GM21619 (cell line): ENCODE data around the gene TMSB4X.
A peak's percentile ranks its signal among the peaks of the same experiment; 100 is the strongest.
"Not testable (repeated sequence)": the region's sequence is repeated elsewhere in the genome, so short reads cannot be mapped to it uniquely, and the experiment has no call there.

Experiments
- ATAC-seq: cut with Tn5 transposase; IDR thresholded peaks from one replicate; pipeline ENCODE4 v1.9.1; 2021; ENCODE audit not compliant: unreplicated experiment

Gene TMSB4X

DNA sequence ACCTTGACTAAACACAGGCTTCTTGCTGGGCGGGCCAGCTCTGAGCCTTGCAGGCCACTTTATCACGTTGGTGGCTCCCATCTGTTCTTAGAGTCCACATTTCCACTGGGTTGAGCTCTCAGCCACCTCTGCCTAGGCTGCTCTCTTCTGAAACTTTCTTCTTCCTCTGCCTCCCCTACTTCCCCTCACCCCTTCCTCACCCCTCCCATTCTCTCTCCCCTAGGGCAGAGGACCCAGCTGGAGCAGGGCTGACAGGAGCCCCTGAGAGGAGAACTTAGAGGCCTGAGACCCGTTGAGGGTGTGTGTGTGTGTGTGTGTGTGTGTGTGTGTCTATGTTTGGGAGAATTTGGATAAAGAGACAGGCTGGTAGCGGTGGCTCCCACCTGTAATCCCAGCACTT lies 19.9 kb upstream of the TMSB4X start:
- no peak for ATAC-seq

DNA sequence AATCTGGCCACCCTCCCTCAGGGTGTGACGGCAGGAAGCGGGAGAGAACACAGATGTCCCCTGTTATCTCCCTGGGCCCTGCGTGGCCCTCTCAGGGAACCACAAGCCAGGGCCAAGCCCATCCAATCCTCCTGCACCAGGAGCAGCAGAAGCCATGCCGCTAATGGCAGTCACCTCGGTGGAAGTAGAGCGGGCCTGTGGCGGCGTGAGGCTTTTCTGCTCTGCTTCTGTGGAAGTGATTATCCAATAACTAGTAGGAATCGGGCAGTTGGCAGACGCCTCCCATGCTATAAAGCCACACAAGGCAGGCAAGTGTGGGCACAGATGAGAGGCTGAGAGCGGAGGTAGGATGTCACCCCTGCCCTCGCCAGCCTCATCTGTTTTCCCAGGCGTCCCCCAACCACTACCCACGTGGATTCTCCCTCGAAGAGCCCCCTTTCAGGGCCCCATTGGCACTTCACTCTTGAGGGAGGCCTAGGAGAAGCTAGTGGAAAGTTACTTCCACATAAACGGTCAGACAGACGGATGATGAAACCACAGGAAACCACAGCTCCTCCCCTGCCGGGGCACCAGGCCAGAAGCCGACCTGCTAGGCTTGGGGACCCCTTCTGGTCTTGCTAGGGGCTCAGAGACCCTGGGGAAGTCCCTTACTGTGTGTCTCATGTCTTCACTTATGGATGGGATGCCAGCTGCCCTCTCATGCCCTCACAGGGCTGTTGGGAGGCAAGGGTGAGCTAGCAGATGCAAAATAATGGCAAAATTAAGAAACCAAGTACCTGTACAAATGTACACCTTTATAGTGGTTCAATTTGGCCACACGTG lies 18.8 kb upstream of the TMSB4X start:
- ATAC-seq = peak; percentile 42

GRCh38 chrX:12956704-12957534 lies 18.0 kb upstream of the TMSB4X start:
- peak; percentile 54 for ATAC-seq

GRCh38 chrX:12958059-12958458 lies 16.9 kb upstream of the TMSB4X start:
- ATAC-seq = no peak

GRCh38 chrX:12958461-12958860 lies 16.4 kb upstream of the TMSB4X start:
- ATAC-seq = no peak

DNA sequence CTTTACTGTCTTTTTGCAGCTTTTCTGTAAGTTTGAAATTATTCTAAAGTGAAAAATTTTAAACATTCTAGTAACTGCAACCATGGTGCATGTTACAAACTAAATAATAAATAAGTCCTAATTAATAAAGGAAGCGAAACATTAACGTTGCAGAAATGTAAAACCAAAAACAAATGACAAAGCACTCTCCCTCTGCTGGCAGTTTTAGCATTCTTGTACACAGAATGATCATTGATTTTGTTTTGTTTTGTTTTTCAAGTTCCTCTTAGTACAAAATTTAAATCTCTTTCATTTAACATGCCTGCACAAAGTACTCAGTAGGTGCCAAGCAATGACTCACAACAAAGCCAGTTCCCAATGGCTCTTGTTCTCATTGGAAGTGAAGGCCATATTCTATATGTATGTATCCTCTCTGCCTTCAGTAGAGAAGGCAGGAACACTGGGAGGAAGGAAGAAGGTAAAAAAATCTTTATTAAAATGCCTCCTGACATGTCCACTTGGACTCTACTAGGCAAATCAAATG lies 13.7 kb upstream of the TMSB4X start:
- ATAC-seq = no peak

- ATAC-seq = no peak
Measured at GRCh38 chrX:12962041-12962504, 12.8 kb upstream of the TMSB4X start.

GRCh38 chrX:12963210-12963850 lies 11.6 kb upstream of the TMSB4X start:
- ATAC-seq = not testable (repeated sequence)

GRCh38 chrX:12965131-12965940 lies 9.6 kb upstream of the TMSB4X start:
- no peak for ATAC-seq

DNA sequence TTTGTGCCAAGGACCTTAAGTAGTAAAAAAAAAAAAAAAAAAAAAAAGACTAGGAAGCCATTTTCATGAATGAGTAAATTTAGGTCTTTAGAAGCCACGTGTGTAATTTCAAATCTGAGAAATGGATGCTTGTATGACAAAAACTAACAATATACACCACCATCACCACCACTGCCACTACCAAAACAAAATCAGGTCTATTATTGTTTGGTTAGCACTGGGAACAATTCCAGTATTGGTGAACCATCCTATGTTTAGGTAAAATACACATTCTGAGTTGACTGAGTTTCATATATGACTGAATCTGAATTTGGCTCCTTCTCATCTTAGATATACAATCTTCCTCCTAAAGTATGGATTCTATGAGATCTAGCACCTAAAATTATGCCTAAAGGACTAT lies 8.8 kb upstream of the TMSB4X start:
- no peak for ATAC-seq

DNA sequence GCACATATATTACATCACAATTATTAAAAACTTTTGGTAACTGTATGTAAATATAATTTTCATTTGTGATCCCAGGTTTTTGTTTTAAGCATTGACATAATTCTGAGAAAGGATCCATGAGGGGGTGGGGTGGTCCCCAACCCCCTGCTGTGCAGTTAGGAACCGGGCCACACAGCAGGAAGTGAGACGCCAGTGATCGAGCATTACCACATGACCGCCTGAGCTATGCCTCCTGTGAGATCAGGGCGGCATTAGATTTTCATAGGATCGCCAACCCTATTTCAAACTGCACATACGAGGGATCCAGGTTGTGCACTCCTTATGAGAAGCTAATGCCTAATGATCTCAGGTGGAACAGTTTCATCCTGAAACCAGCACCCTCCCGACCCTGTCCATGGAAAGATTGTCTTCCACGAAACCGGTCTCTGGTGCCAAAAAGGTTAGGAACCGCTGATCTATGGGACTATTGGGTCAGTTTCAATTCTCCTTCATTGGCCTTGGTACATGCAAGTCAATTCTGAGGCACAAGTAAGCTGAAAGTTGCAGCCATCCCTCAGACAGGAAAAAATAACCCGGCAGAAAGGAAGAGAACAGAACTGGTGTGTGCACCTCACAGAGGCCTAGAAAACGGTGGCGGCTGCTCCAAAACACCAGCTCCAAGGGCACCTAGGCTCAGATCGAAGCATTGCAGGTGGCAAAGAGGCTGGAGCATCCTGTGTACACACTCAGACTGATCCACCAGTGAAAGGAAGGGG lies 7.0 kb upstream of the TMSB4X start:
- no peak for ATAC-seq

DNA sequence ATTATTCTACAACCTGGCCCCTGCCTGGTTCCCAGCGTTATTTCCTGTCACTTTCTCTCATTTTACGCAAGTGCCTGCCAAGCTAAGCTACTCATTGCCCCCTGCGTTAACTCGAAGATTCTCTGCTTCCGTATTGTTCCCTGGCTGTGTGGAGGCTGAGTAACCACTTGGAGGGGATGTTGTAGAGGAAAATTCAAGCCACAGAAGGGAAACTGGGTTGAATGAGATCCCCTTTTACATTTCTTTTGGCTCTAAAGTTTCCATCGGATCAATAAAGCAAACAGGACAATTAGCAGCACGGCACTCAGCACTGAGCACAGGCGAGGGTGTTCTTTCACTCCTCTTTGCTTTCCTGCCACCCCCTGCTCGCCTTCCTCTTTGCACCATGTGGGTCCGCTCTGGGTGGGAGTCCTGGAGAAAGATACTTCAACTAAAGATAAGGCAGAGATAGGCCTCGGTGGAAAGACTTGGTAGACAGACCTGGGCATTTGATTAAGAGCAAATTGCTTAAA lies 4.2 kb upstream of the TMSB4X start:
- no peak for ATAC-seq

DNA sequence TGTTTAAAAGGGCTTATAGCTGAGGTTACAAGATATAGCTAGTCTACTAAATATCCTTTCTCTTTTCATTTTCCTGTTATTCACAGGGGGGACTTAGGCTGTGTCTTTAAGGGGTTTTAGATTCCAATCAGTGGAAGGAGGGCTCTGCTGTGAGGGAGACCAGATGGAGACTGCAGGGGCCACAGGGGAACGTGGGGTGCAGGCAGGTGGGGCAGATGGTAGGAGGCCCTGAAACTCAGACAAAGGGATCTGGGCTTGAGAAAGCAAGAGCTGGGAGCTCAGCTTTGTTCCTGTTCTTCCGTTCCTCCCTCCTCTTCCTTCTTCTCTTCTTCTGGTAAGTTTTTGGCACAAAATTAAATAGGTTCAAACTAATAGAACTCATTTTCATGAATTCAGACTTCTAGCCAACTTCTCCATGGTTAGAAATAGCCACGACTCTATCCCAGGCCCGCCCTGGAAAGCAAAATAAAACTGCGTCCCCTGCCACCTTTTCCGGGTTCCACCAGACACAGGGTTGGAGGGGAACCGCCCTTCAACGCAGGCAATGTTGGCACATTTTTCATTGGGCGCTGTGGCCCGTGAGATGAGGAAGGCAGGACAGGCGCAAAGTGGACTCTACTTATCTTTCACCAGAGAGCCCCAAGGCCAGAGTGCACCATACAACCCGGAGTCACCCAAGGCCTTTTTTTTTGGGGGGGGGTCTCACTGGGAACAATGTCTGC lies 3.5 kb upstream of the TMSB4X start:
- ATAC-seq = no peak

DNA sequence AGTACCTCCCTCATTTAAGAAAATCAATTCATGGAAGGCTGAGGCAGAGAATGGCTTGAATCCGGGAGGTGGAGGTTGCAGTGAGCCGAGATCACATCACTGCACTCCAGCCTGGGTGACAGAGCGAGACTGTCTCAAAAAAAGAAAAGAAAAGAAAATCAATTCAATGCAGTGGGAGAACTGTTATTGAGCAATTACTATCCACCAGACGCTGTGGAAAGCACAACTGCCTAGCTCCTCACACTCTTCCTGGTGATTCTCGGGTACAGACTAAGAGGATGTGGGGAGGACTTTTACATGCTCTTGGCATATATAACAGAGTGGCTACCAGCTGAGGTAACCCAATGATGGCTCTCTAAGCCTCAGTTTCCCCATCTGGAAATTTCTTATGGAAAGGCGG lies 2.7 kb upstream of the TMSB4X start:
- no peak for ATAC-seq

DNA sequence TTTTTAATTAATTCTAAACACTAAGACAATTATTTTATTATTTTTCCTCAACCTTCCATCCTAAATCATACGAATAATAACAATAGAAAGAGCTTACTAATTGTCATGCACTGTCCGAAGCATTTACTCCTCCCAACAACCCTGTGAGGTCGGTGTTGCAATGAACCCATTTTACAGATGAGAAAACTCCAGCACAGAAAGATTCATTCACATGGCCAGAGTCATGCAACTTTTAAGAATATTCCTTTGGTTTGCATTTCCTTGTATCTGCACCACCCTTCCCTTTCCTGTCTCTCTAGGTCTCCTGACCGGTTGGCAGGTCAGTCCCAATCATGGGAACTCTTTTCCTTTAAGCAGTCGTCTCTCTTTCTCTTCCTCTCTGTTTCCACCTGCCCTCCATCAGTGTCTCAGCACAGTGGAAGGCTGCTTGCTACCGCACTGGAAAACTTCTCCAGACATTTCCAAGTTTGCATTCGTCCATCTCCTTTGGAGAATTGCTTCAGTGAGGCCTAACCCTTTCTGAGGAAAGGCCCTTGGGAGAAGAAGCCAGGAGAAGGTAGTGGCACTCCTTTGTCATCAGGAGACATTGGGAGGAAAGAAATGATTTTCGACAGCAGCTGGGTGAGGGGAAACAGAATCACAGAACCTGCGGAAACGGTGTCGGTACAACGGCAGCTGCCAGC lies 1.9 kb upstream of the TMSB4X start:
- no peak for ATAC-seq

GRCh38 chrX:12973561-12974304 lies 1.2 kb upstream of the TMSB4X start:
- no peak for ATAC-seq

DNA sequence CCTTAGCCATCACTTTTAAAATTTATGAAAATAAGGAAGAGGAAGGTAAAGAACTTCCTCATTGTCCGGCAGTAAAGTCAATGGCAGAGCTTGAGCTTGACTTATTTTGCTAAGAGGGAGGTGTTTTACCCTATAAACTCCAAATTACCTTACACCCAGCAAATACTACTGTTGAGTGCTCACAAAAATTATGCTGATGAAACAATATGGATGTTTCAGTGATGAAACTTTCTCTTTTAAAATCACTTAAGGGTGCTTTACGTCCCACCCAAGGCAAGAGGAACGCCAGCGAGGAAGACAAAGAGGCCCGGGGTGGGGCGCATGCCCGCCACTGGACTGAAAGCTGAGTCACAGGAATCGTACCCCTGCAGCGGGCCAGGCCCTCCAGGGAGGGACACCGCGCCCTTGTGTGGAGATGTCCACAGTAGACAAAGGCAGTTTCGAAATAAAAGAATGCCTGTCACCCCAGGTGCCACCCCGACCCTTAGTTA lies 560 bp upstream of the TMSB4X start:
- ATAC-seq = no peak

- no peak for ATAC-seq
Measured at GRCh38 chrX:12975670-12975965, 708 bp downstream of the TMSB4X start.
